IMR-90 (cell line): ENCODE measurements around the gene IL15RA. TPM values are rescaled to one million over a fixed set of nuclear protein-coding genes. Genes with fewer than 3 reads are reported as not detected.

Experiments used
- ATAC-seq: fragments of 200-7000 bp; cut with Tn5 transposase; 2 replicates; pipeline ENCODE4 v1.9.1; 2020; ENCODE audit warnings: low read depth, mild to moderate bottlenecking, moderate library complexity
- BruUV-seq: library from RNA; stranded (reverse); fragments of 400-500 nt; replicated peaks from 2 replicates; lab custom pipeline; 2021; lab: Mats Ljungman, UMichigan
- CTCF ChIA-PET: fragments of 300-600 bp; formaldehyde crosslinking; extraction: SDS; loops from one replicate; lab custom pipeline; 2021; ENCODE audit warnings: antibody characterized with exemption; lab: Yijun Ruan, JAX
- POLR2A ChIA-PET: fragments of 300-600 bp; sonication (Branson Sonifier 250); formaldehyde crosslinking; loops from one replicate; lab custom pipeline; 2022; ENCODE audit warnings: antibody characterized with exemption; ENCODE audit not compliant: unreplicated experiment; lab: Charles Lee
- DNase-seq: peaks from one replicate; pipeline ENCODE4 v3.0.0; 2013
- H2AFZ ChIP-seq: replicated peaks from 2 replicates; pipeline ENCODE3; 2013; ENCODE audit warnings: low read length, mild to moderate bottlenecking; ENCODE audit not compliant: poor library complexity
- H2AK5ac ChIP-seq: 2 replicates; pipeline ENCODE4 v1.6.1; 2013; ENCODE audit warnings: low read depth, low read length, inconsistent platforms
- H2AK9ac ChIP-seq: replicated peaks from 2 replicates; pipeline ENCODE3; 2013; ENCODE audit warnings: mild to moderate bottlenecking, low read depth, low read length, moderate library complexity; ENCODE audit not compliant: poor library complexity
- H2BK120ac ChIP-seq: 2 replicates; pipeline ENCODE4 v1.6.1; 2013; ENCODE audit warnings: low read depth, low read length, inconsistent platforms
- H2BK15ac ChIP-seq: 3 replicates; pipeline ENCODE4 v1.6.1; 2013; ENCODE audit warnings: low read depth, low read length, inconsistent platforms
- H2BK20ac ChIP-seq: 2 replicates; pipeline ENCODE4 v1.6.1; 2013; ENCODE audit warnings: low read depth, mild to moderate bottlenecking, inconsistent platforms, low read length, moderate library complexity
- H2BK5ac ChIP-seq: 2 replicates; pipeline ENCODE4 v1.6.1; 2013; ENCODE audit warnings: mild to moderate bottlenecking, low read depth, low read length, inconsistent platforms; ENCODE audit not compliant: poor library complexity, severe bottlenecking
- H3K14ac ChIP-seq: replicated peaks from 2 replicates; pipeline ENCODE4 v1.6.1; 2013; ENCODE audit warnings: low read depth, low read length, inconsistent platforms
- H3K18ac ChIP-seq: 2 replicates; pipeline ENCODE4 v1.6.1; 2013; ENCODE audit warnings: low read depth, low read length, control low read depth
- H3K23ac ChIP-seq: 2 replicates; pipeline ENCODE4 v1.6.1; 2013; ENCODE audit warnings: low read depth, low read length, inconsistent platforms
- H3K27ac ChIP-seq: 2 replicates; pipeline ENCODE4 v1.5.1; 2013; ENCODE audit warnings: mild to moderate bottlenecking, control low read depth, low read length; ENCODE audit not compliant: insufficient read depth
- H3K27me3 ChIP-seq: 2 replicates; pipeline ENCODE4 v1.6.1; 2013; ENCODE audit warnings: low read length; ENCODE audit not compliant: control insufficient read depth, insufficient read depth
- H3K36me3 ChIP-seq: 2 replicates; pipeline ENCODE4 v1.6.1; 2013; ENCODE audit warnings: low read length, mixed read lengths; ENCODE audit not compliant: control insufficient read depth, insufficient read depth
- H3K4ac ChIP-seq: 2 replicates; pipeline ENCODE4 v1.6.1; 2013; ENCODE audit warnings: low read depth, low read length, inconsistent platforms
- H3K4me1 ChIP-seq: 2 replicates; pipeline ENCODE4 v1.6.1; 2013; ENCODE audit warnings: low read length, mixed read lengths; ENCODE audit not compliant: control insufficient read depth, insufficient read depth
- H3K4me2 ChIP-seq: 2 replicates; pipeline ENCODE4 v1.6.1; 2013; ENCODE audit warnings: low read depth, mild to moderate bottlenecking, control low read depth, low read length, moderate library complexity
- H3K4me3 ChIP-seq: 2 replicates; pipeline ENCODE4 v1.5.1; 2013; ENCODE audit warnings: low read depth, mild to moderate bottlenecking, control low read depth, low read length, moderate library complexity; ENCODE audit not compliant: insufficient read depth
- H3K56ac ChIP-seq: 2 replicates; pipeline ENCODE4 v1.6.1; 2013; ENCODE audit warnings: low read length, inconsistent platforms; ENCODE audit not compliant: insufficient read depth; ENCODE audit errors: extremely low read depth
- H3K79me1 ChIP-seq, 2 experiments: 2 replicates each; pipeline ENCODE4 v1.6.1; 2013; ENCODE audit warnings: low read length in 2 of 2, inconsistent platforms in 1 of 2, low read depth in 1 of 2
- H3K9ac ChIP-seq: 2 replicates; pipeline ENCODE4 v1.6.1; 2013; ENCODE audit warnings: low read depth, low read length, control low read depth
- H3K9me1 ChIP-seq: 2 replicates; pipeline ENCODE4 v1.6.1; 2013; ENCODE audit warnings: low read length, inconsistent platforms; ENCODE audit not compliant: insufficient read depth
- H3K9me3 ChIP-seq: 2 replicates; pipeline ENCODE4 v1.6.1; 2013; ENCODE audit warnings: low read length; ENCODE audit not compliant: control insufficient read depth, insufficient read depth
- H4K20me1 ChIP-seq: 2 replicates; pipeline ENCODE4 v1.6.1; 2013; ENCODE audit warnings: low read length, inconsistent platforms; ENCODE audit not compliant: insufficient read depth
- H4K5ac ChIP-seq: 2 replicates; pipeline ENCODE4 v1.6.1; 2013; ENCODE audit warnings: mild to moderate bottlenecking, low read depth, low read length, control low read depth
- H4K8ac ChIP-seq, 2 experiments: 2 replicates each; pipeline ENCODE4 v1.6.1; 2013; ENCODE audit warnings: low read depth in 2 of 2, low read length in 2 of 2, control low read depth in 1 of 2, inconsistent platforms in 1 of 2
- H4K91ac ChIP-seq: 2 replicates; pipeline ENCODE4 v1.6.1; 2013; ENCODE audit warnings: low read depth, low read length, inconsistent platforms; ENCODE audit not compliant: insufficient read depth
- BHLHE40 ChIP-seq: fragments of 150-350 bp; IDR thresholded peaks from 2 replicates; pipeline ENCODE4 v1.6.1; 2016; ENCODE audit warnings: mild to moderate bottlenecking, low read depth, low read length
- CEBPB ChIP-seq: IDR thresholded peaks from 2 replicates; pipeline ENCODE4 v1.6.1; 2012; ENCODE audit warnings: low read depth, low read length, improper control_type of control experiment
- CHD1 ChIP-seq: IDR thresholded peaks from 2 replicates; pipeline ENCODE4 v1.6.1; 2012; ENCODE audit warnings: low read depth, low read length, improper control_type of control experiment
- FOS ChIP-seq: fragments of 150-350 bp; IDR thresholded peaks from 2 replicates; pipeline ENCODE4 v1.6.1; 2016; ENCODE audit warnings: low read depth, low read length
- MAFK ChIP-seq: IDR thresholded peaks from 2 replicates; pipeline ENCODE4 v1.6.1; 2012; ENCODE audit warnings: low read depth, low read length, improper control_type of control experiment
- MAZ ChIP-seq: IDR thresholded peaks from 2 replicates; pipeline ENCODE4 v1.6.1; 2012; ENCODE audit warnings: low read depth, mild to moderate bottlenecking, low read length, improper control_type of control experiment, moderate library complexity, borderline replicate concordance
- MXI1 ChIP-seq: IDR thresholded peaks from 2 replicates; pipeline ENCODE4 v1.6.1; 2012; ENCODE audit warnings: low read depth, mild to moderate bottlenecking, low read length, moderate library complexity, borderline replicate concordance
- NFE2L2 ChIP-seq: fragments of 150-350 bp; IDR thresholded peaks from 2 replicates; pipeline ENCODE4 v1.6.1; 2016; ENCODE audit warnings: low read depth, mild to moderate bottlenecking, low read length
- POLR2A ChIP-seq: IDR thresholded peaks from 2 replicates; pipeline ENCODE4 v1.6.1; 2012; ENCODE audit warnings: mild to moderate bottlenecking, low read depth, low read length
- RAD21 ChIP-seq: IDR thresholded peaks from 2 replicates; pipeline ENCODE4 v1.6.1; 2012; ENCODE audit warnings: low read length, improper control_type of control experiment
- RCOR1 ChIP-seq: IDR thresholded peaks from 2 replicates; pipeline ENCODE4 v1.6.1; 2012; ENCODE audit warnings: mild to moderate bottlenecking, low read length, improper control_type of control experiment; ENCODE audit not compliant: insufficient replicate concordance
- RFX5 ChIP-seq: IDR thresholded peaks from 2 replicates; pipeline ENCODE4 v1.8.0; 2012; ENCODE audit warnings: low read depth, mild to moderate bottlenecking, low read length, moderate library complexity
- SMC3 ChIP-seq: fragments of 150-350 bp; IDR thresholded peaks from 2 replicates; pipeline ENCODE4 v1.6.1; 2016; ENCODE audit warnings: low read depth, mild to moderate bottlenecking, antibody characterized with exemption, low read length, moderate library complexity
- WGBS, 2 experiments: methylation state at CpG; one replicate each; pipeline versions ENCODE4 v1.1.5 to v1.1.7; 2013; ENCODE audit warnings: missing lambda C conversion rate in 2 of 2; ENCODE audit not compliant: insufficient read length in 1 of 2; ENCODE audit errors: extremely low coverage in 2 of 2; 5-methylcytosine and 5-hydroxymethylcytosine counted together
- dilution Hi-C: fragments of 300-500 bp; cut with HindIII; formaldehyde crosslinking; loops from one replicate; pipeline ENCODE4 v1.14.3; 2018; ENCODE audit warnings: low sequenced_read_pairs; ENCODE audit not compliant: unreplicated experiment
- in situ Hi-C: fragments of 300-500 bp; cut with MboI; formaldehyde crosslinking; loops from 3 replicates; pipeline ENCODE4 v1.14.3; 2019; ENCODE audit warnings: low sequenced_read_pairs, inconsistent platforms, mixed read lengths
- intact Hi-C: fragments of 100-400 bp; cut with micrococcal nuclease; formaldehyde crosslinking; loops from 2 replicates; pipeline ENCODE4 v1.10.0; 2022
- polyA plus RNA-seq, 3 experiments: library from polyadenylated mRNA; depleted of rRNA; stranded (reverse); fragments of >200 nt; gene quantifications; 2 replicates each; pipeline ENCODE4 v1.2.3, GENCODE V29; 2012; ENCODE audit warnings: low replicate concordance in 1 of 3
- total RNA-seq: library from RNA; depleted of rRNA; stranded (reverse); fragments of >200 nt; gene quantifications from 2 replicates; pipeline ENCODE4 v1.2.3, GENCODE V29; 2012
- TF ChIP-seq, protein P1 (sequence below): fragments of 150-350 bp; IDR thresholded peaks from 2 replicates; pipeline ENCODE4 v1.6.1; 2016; ENCODE audit warnings: low read depth, mild to moderate bottlenecking, low read length, moderate library complexity, borderline replicate concordance
- TF ChIP-seq, protein P2 (sequence below): fragments of 150-350 bp; IDR thresholded peaks from 2 replicates; pipeline ENCODE4 v1.6.1; 2017; ENCODE audit warnings: mild to moderate bottlenecking, antibody characterized with exemption, low read length, low read depth
- TF ChIP-seq, protein P3 (sequence below): conservative IDR thresholded peaks from 2 replicates; pipeline ENCODE4 v1.5.1; 2012; ENCODE audit warnings: mild to moderate bottlenecking, low read depth, low read length, improper control_type of control experiment

IL15RA gene
- total and polyA plus RNA-seq, 2 of the 4 experiments (the other 2 are of a cell fraction) = 2.0 to 7.6 TPM

DNA sequence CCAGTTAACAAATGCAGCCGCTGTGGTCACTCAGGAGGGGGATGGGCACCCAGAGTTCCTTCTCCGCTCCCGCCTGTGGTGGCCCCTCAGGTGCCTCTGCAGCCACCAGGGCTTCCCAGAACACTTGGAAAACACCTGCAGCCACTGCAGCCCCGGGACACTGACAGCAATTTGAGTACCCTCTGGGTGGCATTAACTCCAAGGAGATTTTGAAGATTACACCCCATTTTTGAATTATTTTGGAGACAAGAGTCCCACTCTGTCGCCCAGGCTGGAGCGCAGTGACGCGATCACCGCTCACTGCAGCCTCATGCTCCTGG is 32.2 kb downstream of the IL15RA start:
- 100% methylated on average over 5 of the region's 9 CpGs; no CpG with 5 or more reads in 1 of the 2 experiments for WGBS, 2 experiments
- peak overlapping the region; percentile 84 for H3K18ac ChIP-seq
- peak overlapping the region; percentile 100 for H2BK120ac ChIP-seq
- peak overlapping the region; percentile 80 for H4K5ac ChIP-seq
- intact Hi-C loops = no loop called here
- H3K27ac ChIP-seq = peak overlapping the region; percentile 99
- dilution Hi-C loops = no loop called here
- peak overlapping the region; percentile 100 for H2BK20ac ChIP-seq
- H3K36me3 ChIP-seq = no peaks in the 10 kb centered on the region
- no TSS peak for BruUV-seq
- peak overlapping the region; percentile 89 for H3K23ac ChIP-seq
- peak overlapping the region; percentile 15; the same call in 1 of the 2 replicates for H3K9ac ChIP-seq
- DNase-seq (no peak), ATAC-seq (no peak)
- peak overlapping the region; percentile 99 for H3K4ac ChIP-seq
- peak overlapping the region; percentile 100 for H4K91ac ChIP-seq
- H2BK15ac ChIP-seq = peak overlapping the region; percentile 96
- H3K27me3 ChIP-seq = no peaks in the 10 kb centered on the region
- H3K4me1 ChIP-seq = peaks cover 26% of the 10 kb centered on the region
- peak overlapping the region; percentile 30 for H3K56ac ChIP-seq
- H3K14ac ChIP-seq = peak overlapping the region; percentile 96
- H3K4me3 ChIP-seq = no peak overlapping the region
- H3K79me1 ChIP-seq = peaks cover 0 to 23% of the 10 kb centered on the region in 2 experiments; a peak in 3 of 4 replicates
- in situ Hi-C loops = no loop called here
- H2BK5ac ChIP-seq = peak overlapping the region; percentile 89
- peak overlapping the region; percentile 90 to 98 for H4K8ac ChIP-seq
- CTCF ChIA-PET = no interaction called here
- H3K9me1 ChIP-seq = peaks cover 19% of the 10 kb centered on the region
- peak overlapping the region; percentile 30 for H3K4me2 ChIP-seq
- H2AK9ac ChIP-seq = peak overlapping the region; percentile 31
- no peaks in the 10 kb centered on the region for H3K9me3 ChIP-seq
- POLR2A ChIA-PET = no interaction called here
- no peaks in the 10 kb centered on the region for H4K20me1 ChIP-seq
- TF ChIP-seq CEBPB (no peak), RAD21 (no peak), SMC3 (no peak), FOS (no peak), POLR2A (no peak; the same call in 1 of the 2 replicates), MAZ (no peak), CHD1 (no peak), MXI1 (no peak), NFE2L2 (no peak), RFX5 (no peak), BHLHE40 (no peak), RCOR1 (no peak), MAFK (no peak)
- TF ChIP-seq, protein P1, sequence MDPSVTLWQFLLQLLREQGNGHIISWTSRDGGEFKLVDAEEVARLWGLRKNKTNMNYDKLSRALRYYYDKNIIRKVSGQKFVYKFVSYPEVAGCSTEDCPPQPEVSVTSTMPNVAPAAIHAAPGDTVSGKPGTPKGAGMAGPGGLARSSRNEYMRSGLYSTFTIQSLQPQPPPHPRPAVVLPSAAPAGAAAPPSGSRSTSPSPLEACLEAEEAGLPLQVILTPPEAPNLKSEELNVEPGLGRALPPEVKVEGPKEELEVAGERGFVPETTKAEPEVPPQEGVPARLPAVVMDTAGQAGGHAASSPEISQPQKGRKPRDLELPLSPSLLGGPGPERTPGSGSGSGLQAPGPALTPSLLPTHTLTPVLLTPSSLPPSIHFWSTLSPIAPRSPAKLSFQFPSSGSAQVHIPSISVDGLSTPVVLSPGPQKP = no peak
- TF ChIP-seq, protein P2, sequence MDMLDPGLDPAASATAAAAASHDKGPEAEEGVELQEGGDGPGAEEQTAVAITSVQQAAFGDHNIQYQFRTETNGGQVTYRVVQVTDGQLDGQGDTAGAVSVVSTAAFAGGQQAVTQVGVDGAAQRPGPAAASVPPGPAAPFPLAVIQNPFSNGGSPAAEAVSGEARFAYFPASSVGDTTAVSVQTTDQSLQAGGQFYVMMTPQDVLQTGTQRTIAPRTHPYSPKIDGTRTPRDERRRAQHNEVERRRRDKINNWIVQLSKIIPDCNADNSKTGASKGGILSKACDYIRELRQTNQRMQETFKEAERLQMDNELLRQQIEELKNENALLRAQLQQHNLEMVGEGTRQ = no peak
- TF ChIP-seq, protein P3, sequence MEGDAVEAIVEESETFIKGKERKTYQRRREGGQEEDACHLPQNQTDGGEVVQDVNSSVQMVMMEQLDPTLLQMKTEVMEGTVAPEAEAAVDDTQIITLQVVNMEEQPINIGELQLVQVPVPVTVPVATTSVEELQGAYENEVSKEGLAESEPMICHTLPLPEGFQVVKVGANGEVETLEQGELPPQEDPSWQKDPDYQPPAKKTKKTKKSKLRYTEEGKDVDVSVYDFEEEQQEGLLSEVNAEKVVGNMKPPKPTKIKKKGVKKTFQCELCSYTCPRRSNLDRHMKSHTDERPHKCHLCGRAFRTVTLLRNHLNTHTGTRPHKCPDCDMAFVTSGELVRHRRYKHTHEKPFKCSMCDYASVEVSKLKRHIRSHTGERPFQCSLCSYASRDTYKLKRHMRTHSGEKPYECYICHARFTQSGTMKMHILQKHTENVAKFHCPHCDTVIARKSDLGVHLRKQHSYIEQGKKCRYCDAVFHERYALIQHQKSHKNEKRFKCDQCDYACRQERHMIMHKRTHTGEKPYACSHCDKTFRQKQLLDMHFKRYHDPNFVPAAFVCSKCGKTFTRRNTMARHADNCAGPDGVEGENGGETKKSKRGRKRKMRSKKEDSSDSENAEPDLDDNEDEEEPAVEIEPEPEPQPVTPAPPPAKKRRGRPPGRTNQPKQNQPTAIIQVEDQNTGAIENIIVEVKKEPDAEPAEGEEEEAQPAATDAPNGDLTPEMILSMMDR = no peak
- H2AK5ac ChIP-seq = peak overlapping the region; percentile 90
- peak overlapping the region; percentile 93 for H2AFZ ChIP-seq
